PC-9 (cell line): ENCODE data around the gene C14orf132. TPM values are rescaled to one million over a fixed set of nuclear protein-coding genes. Genes with fewer than 3 reads are reported as not detected.

Experiments used
- BruUV-seq: library from RNA; stranded (reverse); fragments of 400-500 nt; replicated peaks from 2 replicates; lab custom pipeline; 2021; lab: Mats Ljungman, UMichigan
- CTCF ChIA-PET: fragments of 300-600 bp; sonication (Branson Sonifier 250); formaldehyde crosslinking; loops from one replicate; lab custom pipeline; 2022; ENCODE audit warnings: antibody characterized with exemption; lab: Charles Lee
- POLR2A ChIA-PET: fragments of 300-600 bp; sonication (Branson Sonifier 250); formaldehyde crosslinking; loops from one replicate; lab custom pipeline; 2022; ENCODE audit warnings: antibody characterized with exemption; ENCODE audit not compliant: unreplicated experiment; lab: Charles Lee
- DNase-seq, 2 experiments: peaks; one replicate each; pipeline versions ENCODE4 v3.0.0 to v3.0.0-alpha.2; 2015 to 2022; ENCODE audit warnings: mixed read lengths in 1 of 2
- H2AFZ ChIP-seq: fragments of 200-600 bp; sonication (generic); 2 replicates; pipeline ENCODE4 v1.8.1; 2017; ENCODE audit warnings: antibody characterized with exemption
- H3F3A ChIP-seq: fragments of 200-600 bp; sonication (generic); 2 replicates; pipeline ENCODE4 v1.8.1; 2017; ENCODE audit warnings: antibody characterized with exemption, mild to moderate bottlenecking, low read depth; ENCODE audit not compliant: insufficient read depth
- H3K27ac ChIP-seq: fragments of 200-600 bp; sonication (generic); 2 replicates; pipeline ENCODE4 v1.6.1; 2016; ENCODE audit warnings: mixed run types
- H3K27me3 ChIP-seq: fragments of 200-600 bp; sonication (generic); 2 replicates; pipeline ENCODE4 v1.6.1; 2016; ENCODE audit warnings: low read depth, mixed run types; ENCODE audit not compliant: insufficient read depth
- H3K36me3 ChIP-seq: fragments of 200-600 bp; sonication (generic); 2 replicates; pipeline ENCODE4 v1.6.1; 2016; ENCODE audit warnings: low read depth, mixed run types
- H3K4me1 ChIP-seq: fragments of 200-600 bp; sonication (generic); replicated peaks from 2 replicates; pipeline ENCODE4 v1.6.1; 2016; ENCODE audit warnings: mixed run types; ENCODE audit not compliant: insufficient read depth
- H3K4me2 ChIP-seq: fragments of 200-600 bp; sonication (generic); 2 replicates; pipeline ENCODE4 v1.6.1; 2017; ENCODE audit warnings: mixed run types
- H3K4me3 ChIP-seq: fragments of 200-600 bp; sonication (generic); 2 replicates; pipeline ENCODE4 v1.6.1; 2016; ENCODE audit warnings: mixed run types
- H3K79me2 ChIP-seq: fragments of 200-600 bp; sonication (generic); 2 replicates; pipeline ENCODE4 v1.6.1; 2017; ENCODE audit warnings: low read depth, mixed run types
- H3K9me2 ChIP-seq: fragments of 200-600 bp; sonication (generic); 2 replicates; pipeline ENCODE4 v1.8.1; 2017; ENCODE audit warnings: mild to moderate bottlenecking; ENCODE audit not compliant: insufficient read depth
- H3K9me3 ChIP-seq: fragments of 200-600 bp; sonication (generic); 2 replicates; pipeline ENCODE4 v1.8.1; 2016; ENCODE audit warnings: low read depth; ENCODE audit not compliant: insufficient read depth
- H4K20me1 ChIP-seq: fragments of 200-600 bp; sonication (generic); 2 replicates; pipeline ENCODE4 v1.8.1; 2017; ENCODE audit not compliant: insufficient read depth
- CTCF ChIP-seq: fragments of 200-600 bp; sonication (generic); conservative IDR thresholded peaks from 2 replicates; pipeline ENCODE4 v1.6.1; 2017; ENCODE audit warnings: mixed run types, antibody characterized with exemption, mild to moderate bottlenecking, moderate library complexity
- EZH2 ChIP-seq: fragments of 200-600 bp; sonication (generic); IDR thresholded peaks from 2 replicates; pipeline ENCODE4 v1.8.0; 2017; ENCODE audit warnings: antibody characterized with exemption, low read depth
- intact Hi-C: fragments of 100-400 bp; cut with micrococcal nuclease; formaldehyde crosslinking; loops from one replicate; pipeline ENCODE4 v1.10.0; 2022; ENCODE audit not compliant: unreplicated experiment
- total RNA-seq: library from RNA; stranded (reverse); gene quantifications from 2 replicates; pipeline ENCODE4 v1.2.3, GENCODE V29; 2021

Gene C14orf132
- total RNA-seq, 1 experiment from 2014 or later: not detected

- ChIA-PET CTCF (no interaction called here), POLR2A (no interaction called here)
- no peaks in the 10 kb centered on the region for H3K9me2 ChIP-seq
- H3F3A ChIP-seq: peaks cover 20% of the 10 kb centered on the region; the same call in 1 of the 2 replicates
- intact Hi-C loops: no loop called here
- no peak overlapping the region for H3K4me2 ChIP-seq
- H3K4me1 ChIP-seq: peaks cover 45% of the 10 kb centered on the region
- no peaks in the 10 kb centered on the region for H4K20me1 ChIP-seq
- no TSS peak for BruUV-seq
- no peaks in the 10 kb centered on the region for H3K9me3 ChIP-seq
- TF ChIP-seq CTCF: no peak
- TF ChIP-seq EZH2: no peak
- H3K79me2 ChIP-seq: no peaks in the 10 kb centered on the region
- H3K27ac ChIP-seq: no peak overlapping the region
- no peak overlapping the region for H2AFZ ChIP-seq
- DNase-seq: no peak
- H3K4me3 ChIP-seq: no peak overlapping the region
- H3K27me3 ChIP-seq: no peaks in the 10 kb centered on the region
- H3K36me3 ChIP-seq: no peaks in the 10 kb centered on the region
Measured at GRCh38 chr14:96080571-96080970, 41.4 kb downstream of the C14orf132 start.

- Histone ChIP-seq H3K9me3 (no peaks in the 10 kb centered on the region), H3K4me3 (no peak overlapping the region), H3K79me2 (no peaks in the 10 kb centered on the region), H3K9me2 (no peaks in the 10 kb centered on the region), H3K4me1 (peaks cover 51% of the 10 kb centered on the region), H4K20me1 (no peaks in the 10 kb centered on the region), H3K27ac (no peak overlapping the region), H3K4me2 (no peak overlapping the region), H3F3A (peaks cover 20% of the 10 kb centered on the region; the same call in 1 of the 2 replicates), H3K27me3 (no peaks in the 10 kb centered on the region), H3K36me3 (no peaks in the 10 kb centered on the region), H2AFZ (no peak overlapping the region)
- no peak for TF ChIP-seq CTCF
- no peak for TF ChIP-seq EZH2
- no peak for DNase-seq
- ChIA-PET CTCF (no interaction called here), POLR2A (no interaction called here)
- intact Hi-C loops: no loop called here
- BruUV-seq: no TSS peak
Measured at GRCh38 chr14:96081224-96081623, 42.1 kb downstream of the C14orf132 start.

GRCh38 chr14:96081767-96082400 lies 42.7 kb downstream of the C14orf132 start:
- no peak overlapping the region for H3K4me3 ChIP-seq
- CTCF ChIA-PET: no interaction called here
- intact Hi-C loops: no loop called here
- H2AFZ ChIP-seq: no peak overlapping the region
- H3K4me1 ChIP-seq: peaks cover 58% of the 10 kb centered on the region
- no peak overlapping the region for H3K4me2 ChIP-seq
- no peaks in the 10 kb centered on the region for H3K9me3 ChIP-seq
- peaks cover 20% of the 10 kb centered on the region; the same call in 1 of the 2 replicates for H3F3A ChIP-seq
- no peaks in the 10 kb centered on the region for H3K9me2 ChIP-seq
- H3K27me3 ChIP-seq: no peaks in the 10 kb centered on the region
- POLR2A ChIA-PET: no interaction called here
- no peak for DNase-seq
- no TSS peak for BruUV-seq
- no peaks in the 10 kb centered on the region for H3K79me2 ChIP-seq
- H4K20me1 ChIP-seq: no peaks in the 10 kb centered on the region
- no peaks in the 10 kb centered on the region for H3K36me3 ChIP-seq
- no peak for TF ChIP-seq CTCF
- TF ChIP-seq EZH2: no peak
- no peak overlapping the region for H3K27ac ChIP-seq
